Lower lobe of right lung (tissue), 2 donors: ENCODE measurements around the gene NUDT14. TPM values are rescaled to one million over a fixed set of nuclear protein-coding genes. Genes with fewer than 3 reads are reported as not detected.
A peak's percentile ranks its signal among the peaks of the same experiment; 100 is the strongest.

ENCODE experiments used
- ATAC-seq, 2 donors: fragments of 200-7000 bp; cut with Tn5 transposase; one replicate each; pipeline ENCODE4 v1.9.1; 2020 to 2022; ENCODE audit warnings: mild to moderate bottlenecking in 2 of 2, moderate library complexity in 2 of 2
- DNase-seq: peaks from one replicate; pipeline ENCODE4 v3.0.0-alpha.2; 2020
- H3K27ac ChIP-seq: fragments of 200-600 bp; one replicate; pipeline ENCODE4 v1.8.0; 2022
- H3K27me3 ChIP-seq: fragments of 200-600 bp; one replicate; pipeline ENCODE4 v1.8.0; 2022; ENCODE audit warnings: low read depth
- H3K36me3 ChIP-seq: fragments of 200-600 bp; one replicate; pipeline ENCODE4 v1.8.0; 2022; ENCODE audit warnings: mild to moderate bottlenecking
- H3K4me1 ChIP-seq: fragments of 200-600 bp; one replicate; pipeline ENCODE4 v1.8.0; 2022
- H3K4me3 ChIP-seq: fragments of 200-600 bp; one replicate; pipeline ENCODE4 v1.8.0; 2022; ENCODE audit warnings: mild to moderate bottlenecking
- H3K9me3 ChIP-seq: fragments of 200-600 bp; one replicate; pipeline ENCODE4 v1.8.0; 2022
- CTCF ChIP-seq: fragments of 200-600 bp; IDR thresholded peaks from one replicate; pipeline ENCODE4 v1.8.0; 2022; ENCODE audit warnings: antibody characterized with exemption, mild to moderate bottlenecking
- intact Hi-C: fragments of 100-400 bp; cut with DNase I; formaldehyde crosslinking; loops from one replicate; pipeline ENCODE4 v1.11.0; 2022
- total RNA-seq: library from RNA; stranded (reverse); fragmentation: NEBNext Ultra II Directional; extraction: Animal tissue kit (Norgen Biotek cat#: 25700); gene quantifications from one replicate; pipeline ENCODE4 v1.2.1, GENCODE V29; 2021
- donor health status: DM: no; HTN: yes; CAD: no; lungs with severe emphysema.

The NUDT14 gene
- total RNA-seq, 1 donor from 2014 or later: 54.5 TPM

DNA sequence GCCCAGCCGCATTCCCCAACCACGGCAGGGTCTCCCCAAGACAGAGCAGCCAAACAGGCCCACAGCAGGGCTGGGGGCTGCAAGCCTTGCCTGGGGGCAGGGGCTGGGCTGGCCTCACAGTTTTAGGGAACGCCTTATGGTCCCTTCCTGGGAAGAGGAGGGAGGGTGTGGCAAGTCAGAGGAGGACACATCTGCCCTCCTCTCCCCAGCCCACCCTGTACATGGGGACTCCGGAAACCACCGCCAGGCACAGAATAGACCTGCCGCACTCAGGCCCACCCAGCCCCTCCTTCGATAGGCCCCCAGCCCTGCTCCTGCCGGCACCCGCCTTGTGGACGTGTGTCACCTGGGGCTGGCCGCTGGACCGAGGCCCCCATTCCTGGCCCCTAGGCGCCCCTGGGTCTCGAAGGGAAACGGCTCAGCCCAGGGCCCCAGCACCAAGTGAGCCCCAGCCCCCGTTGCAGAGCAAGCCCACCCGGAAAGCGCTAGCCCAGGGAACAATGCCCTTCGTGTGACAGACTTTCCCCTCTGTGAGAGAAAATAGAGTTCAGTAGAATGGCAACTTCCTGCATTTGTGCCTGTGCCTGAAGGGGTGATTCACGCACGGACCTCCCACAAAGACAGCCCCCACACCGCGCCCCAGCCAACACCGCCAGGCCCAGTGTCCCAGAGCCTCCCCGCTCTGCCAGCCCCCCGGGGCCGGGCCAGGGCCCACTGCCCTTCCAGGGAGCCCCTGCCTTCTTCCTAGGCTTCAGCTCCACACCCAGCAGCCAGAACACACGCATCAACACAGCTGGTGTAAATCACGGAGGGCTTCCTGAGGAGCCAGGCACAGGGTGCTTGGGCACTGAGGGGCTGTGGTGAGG, 12.0 kb upstream of the NUDT14 start:
- intact Hi-C loops: no loop called here
- H3K36me3 ChIP-seq: no peaks in the 10 kb centered on the region
- no peaks in the 10 kb centered on the region for H3K9me3 ChIP-seq
- no peak for TF ChIP-seq CTCF
- DNase-seq: no peak
- peaks cover 54% of the 10 kb centered on the region for H3K27me3 ChIP-seq
- H3K4me1 ChIP-seq: peaks cover 52% of the 10 kb centered on the region
- no peak for ATAC-seq
- H3K4me3 ChIP-seq: no peak overlapping the region
- peak overlapping the region; percentile 78 for H3K27ac ChIP-seq

DNA sequence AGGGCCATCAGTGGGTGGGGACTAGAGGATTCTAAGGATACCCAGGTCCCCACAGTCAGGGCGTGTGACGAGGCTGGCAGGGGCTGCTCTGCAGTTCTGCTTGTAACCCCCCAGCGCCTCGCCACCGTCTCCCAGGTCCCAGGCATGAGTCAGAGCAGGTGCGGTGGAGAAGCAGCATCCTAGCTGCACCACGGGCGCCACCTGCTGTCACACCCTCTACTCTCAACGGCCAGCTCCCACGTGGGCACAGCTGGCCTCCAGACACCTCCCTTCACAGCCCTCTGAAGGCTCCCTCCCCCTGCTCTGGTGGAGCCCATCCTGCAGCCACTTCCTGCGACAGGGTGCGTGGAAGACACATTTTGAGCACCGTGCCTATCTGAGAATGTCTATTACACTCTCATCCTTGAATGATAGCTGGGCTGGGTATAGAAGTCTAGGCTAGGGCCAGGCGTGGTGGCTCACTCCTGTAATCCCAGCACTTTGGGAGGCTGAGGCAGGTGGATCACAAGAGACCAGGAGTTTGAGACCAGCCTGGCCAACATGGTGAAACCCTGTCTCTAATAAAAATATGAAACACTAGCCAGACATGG, 6.9 kb upstream of the NUDT14 start:
- Histone ChIP-seq H3K27ac (no peak overlapping the region), H3K27me3 (peaks cover 10% of the 10 kb centered on the region), H3K36me3 (no peaks in the 10 kb centered on the region), H3K9me3 (no peaks in the 10 kb centered on the region), H3K4me3 (no peak overlapping the region), H3K4me1 (peaks cover 3% of the 10 kb centered on the region)
- DNase-seq: peak; percentile 76
- peak; percentile 41 for TF ChIP-seq CTCF
- intact Hi-C loops: no loop called here
- ATAC-seq: peak; percentile 74 to 80

- no peak for TF ChIP-seq CTCF
- intact Hi-C loops: no loop called here
- no peak overlapping the region for H3K27ac ChIP-seq
- peaks cover 4% of the 10 kb centered on the region for H3K4me1 ChIP-seq
- H3K9me3 ChIP-seq: no peaks in the 10 kb centered on the region
- peaks cover 10% of the 10 kb centered on the region for H3K27me3 ChIP-seq
- H3K4me3 ChIP-seq: no peak overlapping the region
- H3K36me3 ChIP-seq: no peaks in the 10 kb centered on the region
- ATAC-seq (peak; percentile 80 to 83), DNase-seq (no peak)
These were observed 6.0 kb upstream of the NUDT14 start for GRCh38 chr14:105187116-105187515.

DNA sequence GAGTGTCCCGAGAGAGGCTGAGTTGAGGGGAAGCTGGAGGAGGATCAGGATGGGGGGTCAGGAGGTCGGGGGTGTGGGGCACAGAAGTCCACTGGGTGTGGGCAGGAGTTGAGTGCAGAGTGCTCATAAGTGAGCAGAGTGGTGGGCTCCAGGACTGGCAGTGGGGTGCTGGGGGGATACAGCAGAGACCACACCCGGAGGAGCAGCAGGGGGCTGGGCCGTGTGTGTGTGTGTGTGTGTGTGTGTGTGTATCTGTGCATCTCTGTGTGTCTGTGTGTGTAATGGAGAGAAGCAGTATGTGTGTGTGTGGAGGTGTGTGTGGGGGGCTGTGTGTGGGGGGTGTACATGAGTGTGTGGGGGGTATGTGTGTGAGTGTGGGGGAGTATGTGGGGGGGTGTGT, 4.9 kb upstream of the NUDT14 start:
- DNase-seq: no peak
- no peak for TF ChIP-seq CTCF
- H3K4me3 ChIP-seq: no peak overlapping the region
- H3K27ac ChIP-seq: no peak overlapping the region
- H3K9me3 ChIP-seq: no peaks in the 10 kb centered on the region
- H3K36me3 ChIP-seq: no peaks in the 10 kb centered on the region
- no peak for ATAC-seq
- peaks cover 12% of the 10 kb centered on the region for H3K4me1 ChIP-seq
- H3K27me3 ChIP-seq: peaks cover 1% of the 10 kb centered on the region
- intact Hi-C loops: no loop called here

DNA sequence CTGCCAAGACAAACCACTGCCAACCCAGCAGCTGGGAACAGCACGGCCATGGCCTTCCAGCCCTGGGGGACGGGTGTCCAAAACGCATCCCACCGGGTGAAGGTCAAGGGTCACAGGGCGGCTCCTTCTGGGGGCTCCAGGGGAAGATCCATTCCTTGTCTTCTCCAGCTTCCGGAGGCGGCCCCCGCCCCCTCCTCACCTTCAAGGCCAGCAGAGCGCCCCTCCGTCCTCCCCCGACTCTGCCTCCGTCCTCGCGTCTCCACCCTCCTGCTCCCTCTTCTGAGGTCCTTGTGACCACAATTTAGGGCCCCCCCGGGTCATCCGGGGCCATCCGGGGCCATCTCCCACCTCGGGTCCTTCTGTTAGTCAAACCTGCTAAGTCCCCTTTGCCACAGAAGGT, 3.9 kb upstream of the NUDT14 start:
- DNase-seq: no peak
- intact Hi-C loops: no loop called here
- H3K27ac ChIP-seq: no peak overlapping the region

More for the DNA sequence above, 3.9 kb upstream of the NUDT14 start:
- H3K4me1 ChIP-seq: peaks cover 18% of the 10 kb centered on the region
- no peaks in the 10 kb centered on the region for H3K36me3 ChIP-seq
- H3K27me3 ChIP-seq: no peaks in the 10 kb centered on the region
- no peaks in the 10 kb centered on the region for H3K9me3 ChIP-seq
- H3K4me3 ChIP-seq: no peak overlapping the region
- no peak for ATAC-seq
- no peak for TF ChIP-seq CTCF
